ENCODE data around the gene ANKRD30A.
"Not testable (repeated sequence)": the region's sequence is repeated elsewhere in the genome, so short reads cannot be mapped to it uniquely, and the experiment has no call there.

Gene ANKRD30A

GRCh38 chr10:37125191-37125732 is at the start of gene ANKRD30A:
ANKRD30A (plus strand) TSS chr10:37125598; CDS start chr10:37125788, 190 bp downstream.
- no peak for DNase-seq (ENCODE audit: low read depth)

- not testable (repeated sequence) for DNase-seq (ENCODE audit: low read depth)
Measured at GRCh38 chr10:37076083-37076482, 49.3 kb upstream of the ANKRD30A start.

- no peak for DNase-seq (ENCODE audit: low read depth)
Measured at GRCh38 chr10:37095792-37096573, 29.4 kb upstream of the ANKRD30A start.

- no peak for DNase-seq (ENCODE audit: low read depth)
Measured at GRCh38 chr10:37101261-37101660, 24.1 kb upstream of the ANKRD30A start.

GRCh38 chr10:37109000-37109399 is 16.4 kb upstream of the ANKRD30A start:
- no peak for DNase-seq (ENCODE audit: low read depth)

- no peak for DNase-seq (ENCODE audit: low read depth)
Measured at GRCh38 chr10:37124532-37124931, 866 bp upstream of the ANKRD30A start.

GRCh38 chr10:37125921-37126320 is 523 bp downstream of the ANKRD30A start:
- no peak for DNase-seq (ENCODE audit: low read depth)

- no peak for DNase-seq (ENCODE audit: low read depth)
Measured at GRCh38 chr10:37146443-37146842, 21.0 kb downstream of the ANKRD30A start.

GRCh38 chr10:37162430-37162829 is 37.0 kb downstream of the ANKRD30A start:
- not testable (repeated sequence) for DNase-seq (ENCODE audit: low read depth)

GRCh38 chr10:37171945-37172344 is 46.5 kb downstream of the ANKRD30A start:
- DNase-seq (ENCODE audit: low read depth): not testable (repeated sequence)

GRCh38 chr10:37178296-37178695 is 52.9 kb downstream of the ANKRD30A start:
- not testable (repeated sequence) for DNase-seq (ENCODE audit: low read depth)

- not testable (repeated sequence) for DNase-seq (ENCODE audit: low read depth)
Measured at GRCh38 chr10:37182719-37183118, 57.3 kb downstream of the ANKRD30A start.

GRCh38 chr10:37206132-37206531 is 80.7 kb downstream of the ANKRD30A start:
- no peak for DNase-seq (ENCODE audit: low read depth)

GRCh38 chr10:37220866-37221265 is 95.5 kb downstream of the ANKRD30A start:
- no peak for DNase-seq (ENCODE audit: low read depth)

GRCh38 chr10:37222046-37222445 is 96.6 kb downstream of the ANKRD30A start:
- DNase-seq (ENCODE audit: low read depth): no peak

- no peak for DNase-seq (ENCODE audit: low read depth)
Measured at GRCh38 chr10:37225163-37225562, 99.8 kb downstream of the ANKRD30A start.

GRCh38 chr10:37226524-37226923 is 101.1 kb downstream of the ANKRD30A start:
- DNase-seq (ENCODE audit: low read depth): no peak

GRCh38 chr10:37234692-37235091 is 109.3 kb downstream of the ANKRD30A start:
- no peak for DNase-seq (ENCODE audit: low read depth)

- no peak for DNase-seq (ENCODE audit: low read depth)
Measured at GRCh38 chr10:37236093-37236492, 110.7 kb downstream of the ANKRD30A start.

- no peak for DNase-seq (ENCODE audit: low read depth)
Measured at GRCh38 chr10:37240223-37240622, 114.8 kb downstream of the ANKRD30A start.

- DNase-seq (ENCODE audit: low read depth): no peak
Measured at GRCh38 chr10:37246637-37247036, 121.2 kb downstream of the ANKRD30A start.

- not testable (repeated sequence) for DNase-seq (ENCODE audit: low read depth)
Measured at GRCh38 chr10:37255837-37256236, 130.4 kb downstream of the ANKRD30A start.

GRCh38 chr10:37263304-37263703 is 137.9 kb downstream of the ANKRD30A start:
- DNase-seq (ENCODE audit: low read depth): no peak

- DNase-seq (ENCODE audit: low read depth): no peak
Measured at GRCh38 chr10:37268266-37268665, 142.9 kb downstream of the ANKRD30A start.
